GM21786 (cell line): ENCODE data around the gene GTF2H4.
A peak's percentile ranks its signal among the peaks of the same experiment; 100 is the strongest.
"Not testable (repeated sequence)": the region's sequence is repeated elsewhere in the genome, so short reads cannot be mapped to it uniquely, and the experiment has no call there.

Experiments used
- ATAC-seq: cut with Tn5 transposase; IDR thresholded peaks from one replicate; pipeline ENCODE4 v1.9.1; 2021; ENCODE audit not compliant: unreplicated experiment

Gene GTF2H4

DNA sequence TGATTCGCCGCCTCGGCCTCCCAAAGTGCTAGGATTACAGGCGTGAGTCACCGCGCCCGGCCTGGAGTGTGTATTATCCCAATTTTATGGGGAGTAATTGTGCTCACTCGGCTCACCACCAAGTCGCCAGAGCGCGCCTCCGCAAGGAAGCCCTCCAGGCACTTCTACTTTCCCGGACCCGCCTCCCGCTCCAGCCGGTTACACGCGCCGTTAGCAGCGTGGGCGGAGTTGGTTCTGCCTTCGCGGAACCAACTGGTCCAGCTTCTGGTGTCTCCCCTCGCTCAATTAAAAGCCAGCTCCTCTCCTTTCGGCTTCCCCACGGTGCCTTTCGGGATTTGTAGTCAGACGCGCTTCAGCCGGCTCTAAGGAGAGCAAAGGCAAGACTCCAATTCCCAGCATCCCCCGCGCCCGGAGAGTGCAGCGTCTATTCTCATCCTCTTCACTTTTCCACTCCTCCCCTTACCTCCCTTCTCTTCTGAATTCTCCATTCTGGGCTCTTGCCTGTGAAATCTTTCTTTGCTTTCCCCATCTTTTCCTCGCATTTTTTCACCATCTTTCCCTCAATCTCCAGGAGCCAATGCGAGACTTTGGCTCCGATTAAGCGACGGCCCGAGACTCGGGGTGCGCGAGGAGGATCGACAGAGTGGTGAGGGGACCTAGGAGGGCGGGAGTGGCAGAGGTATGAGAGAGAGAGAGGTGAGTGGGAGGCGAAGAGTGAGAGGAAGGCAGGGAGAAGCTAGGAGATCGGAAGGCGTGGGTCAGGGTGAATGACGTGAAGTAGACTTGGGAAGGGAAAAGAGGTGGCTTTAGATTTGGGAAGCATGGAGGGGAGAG lies at the start of gene GTF2H4:
Gene GTF2H4 (plus strand): TSS at position 450 of the 834 bp plus-strand sequence.
- ATAC-seq, result peak; percentile 95

DNA sequence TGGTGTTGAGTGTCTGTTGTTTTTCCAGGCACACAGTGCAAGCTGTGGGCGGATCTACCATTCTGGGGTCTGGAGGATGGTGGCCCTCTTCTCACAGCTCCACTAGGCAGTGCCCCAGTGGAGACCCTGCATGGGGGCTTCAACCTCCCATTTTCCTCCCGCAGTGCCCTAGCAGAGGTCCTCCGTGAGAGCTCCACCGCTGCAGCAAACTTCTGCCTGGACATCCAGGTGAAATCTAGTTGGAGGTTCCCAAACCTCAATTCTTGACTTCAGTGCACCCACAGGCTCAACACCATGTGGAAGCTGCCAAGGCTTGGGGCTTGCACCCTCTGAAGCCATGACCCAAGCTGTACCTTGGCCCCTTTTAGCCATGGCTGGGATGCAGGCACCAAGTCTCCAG lies 48.3 kb upstream of the GTF2H4 start:
- ATAC-seq, result not testable (repeated sequence)

DNA sequence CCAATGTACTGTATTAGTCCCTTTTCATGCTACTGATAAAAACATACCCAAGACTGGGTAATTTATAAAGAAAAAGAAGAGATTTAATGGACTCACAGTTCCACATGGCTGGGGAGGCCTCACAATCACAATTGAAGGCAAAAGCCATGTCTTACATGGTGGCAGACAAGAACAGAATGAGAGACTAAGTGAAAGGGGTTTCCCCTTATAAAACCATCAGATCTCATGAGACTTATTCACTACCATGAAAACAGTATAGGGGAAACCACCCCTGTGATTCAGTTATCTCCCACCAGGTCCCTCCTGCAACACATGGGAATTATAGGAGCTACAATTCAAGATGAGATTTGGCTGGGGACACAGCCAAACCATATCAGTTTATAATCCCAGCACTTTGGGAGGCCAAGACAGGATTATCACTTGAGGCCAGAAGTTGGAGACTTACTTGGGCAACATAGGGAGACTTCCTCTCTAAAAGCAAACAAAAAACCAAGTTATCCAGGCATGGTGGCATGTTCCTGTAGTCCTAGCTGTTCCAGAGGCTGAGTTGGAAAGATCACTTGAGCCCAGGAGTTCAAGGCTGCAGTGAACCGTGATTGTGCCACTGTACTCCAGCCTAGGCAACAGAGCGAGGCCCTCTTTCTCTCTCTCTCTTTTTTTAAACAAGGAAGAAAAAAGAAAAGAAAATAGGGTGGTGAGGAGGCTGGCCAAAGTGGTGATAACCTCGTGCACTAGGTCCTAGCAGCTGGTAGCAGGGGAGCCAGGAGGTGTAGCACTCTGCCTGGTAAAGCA lies 46.6 kb upstream of the GTF2H4 start:
- no peak for ATAC-seq

DNA sequence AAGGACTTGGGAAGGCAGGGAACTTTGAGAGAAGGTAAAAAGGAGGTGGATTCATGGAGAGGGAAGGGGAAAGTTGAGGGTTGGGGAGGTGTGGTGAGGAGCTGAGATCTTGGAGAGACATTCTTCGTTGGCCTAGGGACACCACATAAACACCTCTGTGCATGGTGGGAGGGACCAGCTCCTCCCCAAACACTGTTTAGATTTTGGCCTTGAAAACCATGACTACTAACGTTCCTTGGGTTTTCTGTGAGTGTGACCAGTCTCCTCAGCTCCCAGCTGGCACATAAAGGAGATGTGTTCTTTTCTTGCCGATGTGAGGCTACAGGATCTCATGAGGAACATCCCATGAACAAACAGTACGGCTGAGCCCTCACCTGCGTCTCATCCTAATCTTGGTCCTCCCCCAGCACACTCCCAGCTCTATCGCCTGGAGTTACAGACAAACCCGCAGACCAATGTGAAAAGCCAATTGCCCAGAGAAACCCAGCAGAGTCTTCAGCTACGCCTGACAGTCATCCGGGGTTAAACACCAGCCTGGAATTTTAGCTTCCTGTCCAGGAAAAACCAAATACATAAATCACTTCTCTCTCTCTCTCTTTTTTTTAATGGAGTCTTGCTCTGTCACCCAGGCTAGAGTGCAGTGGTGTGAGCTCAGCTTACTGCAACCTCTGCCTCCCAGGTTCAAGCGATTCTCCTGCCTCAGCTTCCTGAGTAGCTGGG lies 45.7 kb upstream of the GTF2H4 start:
- no peak for ATAC-seq

DNA sequence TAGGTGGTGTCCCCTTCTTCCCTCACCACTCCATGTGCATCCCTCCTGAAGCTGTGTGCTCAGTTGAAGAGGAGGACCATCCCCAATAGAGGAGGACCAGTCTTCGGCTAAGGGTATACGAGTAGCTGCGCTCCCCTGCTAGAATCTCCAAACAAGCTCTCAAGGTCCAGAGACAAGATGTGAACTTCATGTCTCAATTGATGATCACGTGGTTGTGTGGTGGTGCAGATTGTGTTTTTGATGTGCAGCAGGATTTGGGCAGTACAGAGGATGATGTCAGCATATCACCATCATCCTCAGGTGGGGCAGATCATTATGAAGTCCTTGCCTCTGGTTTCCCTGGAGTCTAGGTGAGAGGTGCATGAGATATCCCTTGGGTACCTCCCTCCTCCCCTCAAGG lies 43.7 kb upstream of the GTF2H4 start:
- ATAC-seq, result no peak

DNA sequence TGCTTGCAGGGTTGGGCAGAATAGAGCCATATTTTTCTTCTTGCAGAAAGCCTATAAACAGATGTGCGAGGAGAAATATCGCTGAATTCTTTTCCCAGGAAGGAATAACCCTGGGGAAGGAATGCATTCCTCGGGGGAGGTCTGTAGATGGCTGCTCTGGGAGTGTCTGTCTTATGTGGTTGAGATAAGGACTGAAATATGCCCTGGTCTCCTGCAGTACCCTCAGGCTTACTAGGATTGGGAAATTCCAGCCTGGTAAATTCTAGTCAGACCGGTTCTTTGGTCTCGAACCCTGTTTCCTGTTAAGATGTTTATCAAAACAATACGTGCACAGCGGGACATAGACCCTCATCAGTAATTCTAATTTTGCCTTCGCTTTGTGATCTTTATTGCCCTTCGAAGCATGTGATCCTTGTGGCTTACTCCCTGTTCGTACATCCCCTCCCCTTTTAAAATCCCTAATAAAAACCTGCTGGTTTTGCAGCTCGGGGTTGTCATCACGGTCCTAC lies 38.7 kb upstream of the GTF2H4 start:
- ATAC-seq, result not testable (repeated sequence)

DNA sequence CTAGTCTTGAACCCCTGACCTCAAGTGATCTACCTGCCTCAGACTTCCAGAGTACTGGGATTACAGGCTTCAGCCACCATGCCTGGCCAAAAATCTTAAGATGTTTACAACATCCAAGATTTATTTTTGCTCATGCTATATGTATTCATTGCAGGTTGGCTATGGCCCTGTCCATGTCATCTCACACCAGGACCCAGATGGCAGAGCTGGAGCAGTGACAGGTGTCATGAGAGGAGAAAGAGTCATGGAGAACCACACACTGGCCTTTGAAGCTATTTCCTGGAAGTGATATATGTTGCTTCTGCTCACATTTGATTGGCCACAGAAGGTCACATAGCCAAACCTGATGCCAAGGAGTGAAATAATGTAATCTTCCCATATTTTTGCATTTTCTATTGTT lies 37.5 kb upstream of the GTF2H4 start:
- no peak for ATAC-seq

DNA sequence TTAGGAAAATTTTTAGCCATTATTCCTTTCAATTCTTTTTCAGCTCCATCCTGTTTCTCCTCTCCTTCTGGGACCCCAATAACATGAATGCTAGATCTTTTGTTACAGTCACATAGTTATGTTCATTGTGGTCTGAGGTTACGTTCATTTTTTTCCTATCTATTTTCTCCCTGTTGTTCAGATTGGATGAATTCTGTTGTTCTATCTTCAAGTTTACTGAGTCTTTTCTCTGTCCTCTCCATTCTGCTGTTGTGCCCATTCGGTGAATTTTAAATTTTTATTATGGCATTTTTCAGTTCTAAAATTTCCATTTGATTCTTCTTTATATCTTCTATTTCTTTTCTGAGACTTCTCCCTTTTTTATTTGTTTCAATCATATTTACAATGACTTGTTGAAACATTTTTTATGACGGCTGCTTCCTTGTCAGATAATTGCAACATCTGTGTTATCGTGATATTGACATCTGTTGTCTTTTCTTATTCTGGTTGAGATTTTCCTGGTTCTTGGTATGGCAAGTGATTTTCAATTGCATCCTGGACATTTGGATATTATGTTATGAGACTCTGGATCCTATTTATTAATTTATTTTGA lies 36.3 kb upstream of the GTF2H4 start:
- ATAC-seq, result no peak

DNA sequence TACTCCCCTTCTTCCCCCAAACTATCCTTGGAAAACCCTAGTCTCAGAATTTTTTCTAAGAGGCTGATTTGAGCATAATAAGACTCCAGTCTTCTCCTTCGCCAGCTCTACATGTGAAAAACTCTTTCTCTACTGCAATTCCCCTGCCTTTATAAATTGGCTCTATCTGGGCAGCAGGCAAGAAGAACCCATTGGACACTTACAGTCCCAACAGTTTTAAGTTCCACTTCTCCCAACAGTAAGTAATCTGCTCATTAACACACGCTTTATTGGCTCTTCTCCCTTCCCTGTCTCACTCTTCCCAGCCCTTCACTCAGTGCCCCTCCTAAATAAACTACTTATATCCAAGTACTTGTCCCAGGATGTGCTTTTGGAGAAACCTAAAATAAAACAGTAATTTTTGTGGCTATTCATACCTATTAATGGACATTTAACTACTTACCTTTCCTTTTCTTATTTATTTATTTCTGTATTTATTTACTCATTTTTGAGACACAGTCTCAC lies 34.8 kb upstream of the GTF2H4 start:
- no peak for ATAC-seq

DNA sequence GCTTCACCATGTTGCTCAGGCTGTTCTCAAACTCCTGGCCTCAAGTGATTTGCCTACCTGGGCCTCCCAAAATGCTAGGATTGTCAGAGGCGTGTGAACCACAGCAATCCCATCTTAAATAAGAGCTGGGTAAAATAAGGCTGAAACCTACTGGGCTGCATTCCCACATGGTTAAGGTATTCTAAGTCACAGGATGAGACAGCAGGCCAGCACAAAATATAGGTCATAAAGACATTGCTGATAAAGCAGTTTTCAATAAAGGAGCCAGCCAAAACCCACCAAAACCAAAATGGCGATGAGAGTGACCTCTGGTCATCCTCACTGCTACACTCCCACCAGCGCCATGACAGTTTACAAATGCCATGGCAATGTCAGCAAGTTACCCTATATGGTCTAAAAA lies 34.2 kb upstream of the GTF2H4 start:
- ATAC-seq, result not testable (repeated sequence)

DNA sequence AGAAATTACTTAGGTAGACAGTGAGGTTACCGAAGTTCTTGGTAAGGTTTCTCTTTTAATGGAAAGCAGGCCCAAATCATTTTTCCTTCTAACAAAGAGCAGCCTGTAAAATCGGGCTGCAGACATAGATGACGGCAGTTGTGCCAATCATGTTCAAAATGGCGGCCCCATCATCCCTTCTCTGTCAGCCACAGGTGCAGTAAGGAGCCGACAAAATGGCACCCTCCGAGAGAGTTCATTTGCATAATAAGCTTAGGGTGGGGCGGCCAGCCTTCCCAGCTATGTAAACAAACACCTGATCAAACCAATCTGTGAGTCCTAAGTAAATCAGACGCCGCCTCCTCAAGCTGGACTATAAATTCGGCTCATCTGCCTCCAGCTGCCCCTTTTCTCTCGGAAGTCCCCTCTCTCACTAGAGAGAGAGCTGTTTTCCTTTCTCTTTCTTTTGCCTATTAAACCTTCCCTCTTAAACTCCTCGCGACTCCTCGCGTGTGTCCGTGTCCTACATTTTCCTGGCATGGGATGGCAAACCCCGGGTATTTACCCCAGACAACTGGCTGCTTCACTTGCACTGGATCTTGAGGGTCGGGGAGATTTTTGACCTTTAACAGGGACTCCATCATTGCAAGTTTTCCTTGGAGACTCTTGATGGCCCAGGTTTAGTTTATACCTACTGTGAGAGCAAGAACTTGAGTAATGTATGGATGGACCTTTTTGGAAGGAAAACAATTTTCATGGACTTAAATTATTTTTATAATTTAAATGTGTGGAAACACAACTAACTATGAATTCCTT lies 32.6 kb upstream of the GTF2H4 start:
- no peak for ATAC-seq

DNA sequence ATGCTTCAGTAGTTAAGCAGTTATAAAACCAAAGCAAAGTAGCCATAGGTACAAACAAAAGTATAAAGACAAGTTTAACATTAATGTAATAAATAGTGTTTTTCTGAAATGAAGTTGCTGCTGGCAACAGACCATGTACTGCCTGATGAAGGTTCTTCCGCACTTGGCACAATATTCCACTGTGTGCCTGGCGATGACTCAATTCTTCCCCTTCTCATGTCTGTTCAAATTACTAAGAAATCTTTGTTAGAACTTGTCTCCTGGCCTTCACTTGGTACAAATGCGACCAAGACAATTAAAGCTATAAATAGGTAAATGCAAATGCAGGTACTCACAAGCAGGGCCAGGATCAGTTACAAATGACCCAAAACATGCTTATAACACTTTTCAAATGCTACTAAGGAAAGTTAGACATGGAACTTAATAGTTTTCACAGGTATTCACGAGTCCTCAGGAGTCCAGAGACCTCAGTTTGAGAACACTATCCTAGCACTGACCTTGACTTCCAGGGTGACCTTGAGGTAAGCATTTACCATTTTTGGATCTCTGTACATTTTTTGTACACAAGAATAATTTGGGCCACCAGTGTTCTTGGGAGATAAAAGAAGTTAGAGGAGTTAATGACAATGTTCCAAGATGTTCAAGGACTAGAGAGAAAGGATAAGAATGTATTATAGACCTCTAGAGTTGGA lies 31.8 kb upstream of the GTF2H4 start:
- no peak for ATAC-seq

DNA sequence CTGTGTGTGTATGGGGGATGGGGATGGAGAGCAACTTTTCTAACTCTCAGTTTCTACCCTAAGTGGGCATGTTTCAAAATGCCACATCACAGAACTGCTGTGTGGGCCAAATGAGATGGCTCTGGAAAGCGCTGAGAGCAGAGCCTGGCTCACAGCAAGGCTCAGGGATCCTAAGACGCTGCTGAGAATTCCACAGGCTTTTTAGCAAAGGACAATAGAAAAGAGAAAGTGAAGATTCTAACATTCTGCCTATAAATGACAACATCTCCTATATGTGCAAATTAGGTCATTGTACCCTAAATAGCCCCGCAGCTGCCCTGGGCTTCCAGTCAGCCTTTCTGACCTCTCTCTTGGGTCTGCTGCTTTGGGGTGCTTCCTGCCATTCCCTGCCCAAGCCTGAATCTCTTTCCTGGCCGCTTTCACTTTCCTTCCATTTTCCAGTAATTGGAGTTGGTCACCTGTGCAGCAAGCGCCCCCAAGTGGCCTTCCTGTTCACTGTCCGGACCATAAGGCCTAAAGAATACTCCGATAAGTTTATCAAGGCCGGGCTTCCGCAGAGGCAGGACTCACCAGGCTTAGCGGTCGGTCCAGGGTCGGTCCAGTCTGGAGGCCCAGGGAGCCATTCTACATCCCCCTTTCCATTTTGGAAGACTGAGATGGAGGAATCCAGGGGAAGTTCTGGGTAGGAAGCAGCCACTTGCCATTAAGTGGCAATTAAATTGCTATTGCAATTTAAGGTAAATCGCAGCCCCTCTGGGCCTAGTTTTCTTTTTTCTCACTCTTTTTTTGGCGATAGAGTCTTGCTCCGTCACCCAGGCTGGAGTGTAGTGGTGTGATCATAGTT lies 30.4 kb upstream of the GTF2H4 start:
- ATAC-seq, result no peak

DNA sequence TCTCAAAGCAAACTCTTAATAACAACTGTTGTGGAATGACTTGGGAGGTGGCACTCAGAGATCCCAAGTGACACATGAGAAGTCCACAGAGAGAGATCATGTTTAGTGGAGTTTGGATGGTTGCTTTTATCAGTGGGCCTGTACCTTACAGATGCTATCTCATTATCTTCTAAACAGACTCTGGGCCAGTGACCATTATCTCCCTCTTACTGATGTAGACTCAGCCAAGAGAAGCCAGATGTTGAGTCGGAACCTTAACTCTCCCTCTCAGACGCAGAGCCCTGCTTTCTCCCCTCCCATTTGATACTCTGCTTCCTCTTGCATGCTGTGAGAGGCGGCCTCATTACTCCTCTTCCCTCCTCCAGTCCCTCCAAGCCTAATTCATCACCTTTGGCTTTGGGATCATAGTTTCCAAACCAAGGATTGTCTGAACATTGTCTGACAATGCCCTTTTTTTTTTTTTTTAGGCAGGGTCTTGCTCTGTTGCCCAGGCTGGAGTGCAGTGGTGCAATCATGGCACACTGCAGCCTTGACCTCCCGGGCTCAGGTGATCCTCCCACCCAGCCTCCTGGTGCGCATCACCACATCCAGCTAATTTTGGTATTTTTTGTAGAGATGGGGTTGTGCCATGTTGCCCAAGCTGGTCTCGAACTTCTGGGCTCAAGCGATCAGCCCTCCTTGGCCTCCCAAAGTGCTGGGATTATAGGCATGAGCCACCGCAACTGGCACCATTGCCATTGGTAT lies 28.2 kb upstream of the GTF2H4 start:
- no peak for ATAC-seq

DNA sequence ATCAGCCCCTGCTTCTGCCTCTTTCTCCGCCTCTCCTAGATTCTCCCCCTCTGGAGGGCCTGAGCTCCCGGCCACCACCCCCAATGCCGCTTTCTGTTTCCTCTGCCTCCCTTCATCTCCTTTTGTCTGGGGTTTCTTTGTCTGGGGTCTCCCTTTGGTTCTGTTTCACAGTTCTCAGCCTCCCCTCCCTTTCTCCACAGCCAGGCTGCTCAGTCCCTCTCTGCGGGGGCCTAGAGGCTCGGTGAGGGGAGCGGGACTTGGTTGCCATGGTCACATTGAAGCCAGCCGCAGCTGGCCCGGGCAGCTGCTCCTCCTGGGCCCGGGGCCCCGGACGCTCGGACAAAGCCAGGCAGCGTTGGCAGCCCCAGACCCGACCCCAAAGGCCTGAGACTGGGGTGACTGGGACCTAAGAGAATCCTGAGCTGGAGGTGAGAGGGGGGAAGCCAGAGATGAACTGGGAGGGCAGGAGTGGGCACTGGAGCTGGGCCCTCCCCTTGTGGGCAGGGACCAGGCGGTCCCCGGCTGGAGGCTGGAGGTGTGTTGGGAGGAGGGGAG lies 27.2 kb upstream of the GTF2H4 start:
- no peak for ATAC-seq

DNA sequence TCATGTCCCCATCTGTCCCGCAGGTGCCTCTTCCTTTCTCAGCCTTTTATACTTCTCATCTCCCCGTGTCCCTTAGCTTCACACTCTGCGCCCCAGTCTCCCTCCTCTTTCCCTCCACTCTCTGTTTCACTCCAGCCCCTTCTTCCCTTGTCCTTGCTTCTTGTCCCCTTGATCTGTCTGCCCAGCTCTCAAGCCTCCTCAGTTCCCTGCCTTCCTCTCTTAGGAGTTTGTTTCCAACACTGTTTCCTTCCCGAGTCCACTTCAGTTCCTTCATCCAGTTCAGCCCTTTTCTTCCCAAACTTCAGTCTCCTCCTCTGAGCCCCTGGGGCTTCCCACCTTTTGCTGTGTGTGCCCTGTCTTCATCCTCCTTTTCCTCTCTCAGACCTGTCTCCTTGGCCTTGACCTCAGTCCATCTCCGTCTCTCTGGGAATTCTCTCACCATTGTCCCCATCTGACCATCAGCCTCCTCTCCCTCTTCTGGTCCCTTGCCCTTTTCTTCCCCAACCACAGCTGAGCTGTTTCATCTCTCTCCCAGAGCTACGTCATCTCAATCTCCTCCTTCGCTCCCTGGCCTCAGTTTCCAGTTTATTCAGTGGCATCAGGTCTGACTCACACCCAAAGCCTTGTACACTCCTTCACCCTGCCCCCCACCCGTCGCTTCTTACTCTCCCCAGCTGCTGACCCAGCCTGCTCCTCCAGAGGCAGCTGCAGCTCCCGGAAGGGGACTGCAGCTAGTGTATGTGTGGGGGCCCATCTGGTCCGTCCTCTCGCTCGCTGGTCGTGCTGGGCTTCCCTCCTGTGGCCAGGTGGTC lies 26.4 kb upstream of the GTF2H4 start:
- no peak for ATAC-seq
